Measurements from ENCODE around the gene EIF4E2.

DNA sequence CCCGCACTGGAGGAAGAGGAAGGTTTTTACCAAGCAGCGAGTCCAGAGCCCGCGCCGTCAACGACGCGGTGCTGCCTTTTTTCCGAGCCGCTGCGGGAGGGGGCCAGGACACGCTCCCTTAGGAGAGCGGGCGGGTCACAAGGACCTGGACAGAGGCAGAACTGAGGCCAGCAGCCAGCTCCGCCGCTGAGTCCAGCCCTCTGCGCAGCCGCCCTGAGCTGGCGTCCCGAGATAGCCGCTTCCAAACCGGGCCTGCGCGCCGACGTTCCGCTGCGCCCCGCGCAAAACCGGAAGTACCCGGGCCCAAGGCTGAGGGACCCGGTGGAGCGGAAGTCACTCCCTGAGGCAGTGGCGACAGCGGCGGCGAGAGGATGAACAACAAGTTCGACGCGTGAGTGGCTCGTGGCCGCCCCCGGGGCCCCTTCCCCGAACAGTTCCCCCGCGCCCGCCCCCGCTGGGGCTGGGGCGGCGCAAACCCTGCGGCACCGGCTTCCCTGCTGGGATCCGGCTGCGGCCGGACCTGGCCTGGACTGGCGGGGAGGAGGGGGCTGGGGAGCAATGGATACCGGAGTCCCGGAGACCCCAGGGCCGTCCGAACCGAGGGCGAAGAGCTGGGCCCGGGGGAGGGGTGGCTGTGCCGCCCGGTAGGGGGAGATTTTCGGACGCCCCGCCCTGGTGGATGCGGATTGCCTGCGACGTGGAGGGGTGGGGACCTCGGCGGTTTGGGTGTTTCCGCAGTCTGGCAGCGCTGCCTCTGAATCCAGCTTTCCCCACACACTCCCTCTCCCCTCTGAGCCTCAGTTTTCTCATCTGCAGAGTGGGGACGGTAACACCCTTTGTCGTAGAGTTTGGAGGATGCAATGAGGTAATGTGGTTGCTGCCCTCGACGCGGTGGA lies at the start of gene EIF4E2, which contains the start of gene TIGD1:
- peak; percentile 93 for TF ChIP-seq POLR2A (IDR thresholded peaks at IDR 0.05; ENCODE audit: low read depth, low read length)
- TF ChIP-seq TAF1 (IDR thresholded peaks at IDR 0.05; ENCODE audit: borderline replicate concordance, low read depth, low read length), result peak; percentile 78
- peak; percentile 86 for TF ChIP-seq POLR2AphosphoS5 (IDR thresholded peaks at IDR 0.05; ENCODE audit: low read depth, low read length)
